ENCODE data around the gene PLA2G10.
"Not testable (repeated sequence)": the region's sequence is repeated elsewhere in the genome, so short reads cannot be mapped to it uniquely, and the experiment has no call there.

PLA2G10 gene

GRCh38 chr16:14694129-14694528 lies at the start of gene PLA2G10:
PLA2G10 (minus strand) TSS chr16:14694308; CDS start chr16:14694229, 79 bp downstream.
- not testable (repeated sequence) for DNase-seq (ENCODE audit: low read depth)

GRCh38 chr16:14742273-14743128 lies 48.4 kb upstream of the PLA2G10 start, which contains the start of gene NPIPA2:
NPIPA2 (plus strand) TSS chr16:14742533; CDS start chr16:14748066, 5,533 bp downstream.
- not testable (repeated sequence) for DNase-seq (ENCODE audit: low read depth)

- DNase-seq (ENCODE audit: low read depth): not testable (repeated sequence)
Measured at GRCh38 chr16:14741794-14742193, 47.7 kb upstream of the PLA2G10 start.

GRCh38 chr16:14740832-14741385 lies 46.8 kb upstream of the PLA2G10 start:
- not testable (repeated sequence) for DNase-seq (ENCODE audit: low read depth)

- DNase-seq (ENCODE audit: low read depth): not testable (repeated sequence)
Measured at GRCh38 chr16:14733233-14733632, 39.1 kb upstream of the PLA2G10 start.

- DNase-seq (ENCODE audit: low read depth): not testable (repeated sequence)
Measured at GRCh38 chr16:14703156-14704011, 9.3 kb upstream of the PLA2G10 start, which contains the start of gene NPIPA3. NPIPA3 (plus strand) TSS chr16:14703411; CDS start chr16:14708944, 5,533 bp downstream.

GRCh38 chr16:14702672-14703071 lies 8.6 kb upstream of the PLA2G10 start:
- not testable (repeated sequence) for DNase-seq (ENCODE audit: low read depth)

GRCh38 chr16:14701859-14702258 lies 7.8 kb upstream of the PLA2G10 start:
- not testable (repeated sequence) for DNase-seq (ENCODE audit: low read depth)

- DNase-seq (ENCODE audit: low read depth): not testable (repeated sequence)
Measured at GRCh38 chr16:14685870-14686793, 8.0 kb downstream of the PLA2G10 start.

GRCh38 chr16:14682121-14682520 lies 12.0 kb downstream of the PLA2G10 start:
- DNase-seq (ENCODE audit: low read depth): no peak

GRCh38 chr16:14681115-14681514 lies 13.0 kb downstream of the PLA2G10 start:
- DNase-seq (ENCODE audit: low read depth): no peak

- not testable (repeated sequence) for DNase-seq (ENCODE audit: low read depth)
Measured at GRCh38 chr16:14680396-14680795, 13.7 kb downstream of the PLA2G10 start.

- no peak for DNase-seq (ENCODE audit: low read depth)
Measured at GRCh38 chr16:14678748-14679497, 15.2 kb downstream of the PLA2G10 start.

GRCh38 chr16:14677627-14678026 lies 16.5 kb downstream of the PLA2G10 start:
- DNase-seq (ENCODE audit: low read depth): no peak

GRCh38 chr16:14676633-14677032 lies 17.5 kb downstream of the PLA2G10 start:
- DNase-seq (ENCODE audit: low read depth): no peak

- no peak for DNase-seq (ENCODE audit: low read depth)
Measured at GRCh38 chr16:14672403-14672971, 21.6 kb downstream of the PLA2G10 start.

GRCh38 chr16:14669776-14670175 lies 24.3 kb downstream of the PLA2G10 start:
- no peak for DNase-seq (ENCODE audit: low read depth)

- no peak for DNase-seq (ENCODE audit: low read depth)
Measured at GRCh38 chr16:14668556-14669223, 25.4 kb downstream of the PLA2G10 start.
